ENCODE results near the gene AGMAT.

The AGMAT gene

GRCh38 chr1:15526490-15527339 is 58.1 kb downstream of the AGMAT start, which contains the start of gene DNAJC16:
Gene DNAJC16, plus strand, starts transcription at chr1:15526848. Its CDS starts 2,258 bp downstream, at chr1:15529106.
- H3K4me3 ChIP-seq (ENCODE audit: low read depth, low read length): peak within 1 kb of the TSS; percentile 77
- H3K36me3 ChIP-seq: no peaks in the 10 kb centered on the region
- peak; percentile 94 for DNase-seq
- H3K4me1 ChIP-seq: no peaks in the 10 kb centered on the region; the same call in 1 of the 2 replicates
- peak; percentile 21 for TF ChIP-seq CTCF (IDR thresholded peaks at IDR 0.05; ENCODE audit: low read depth, low read length)
- no peaks in the 10 kb centered on the region for H3K27me3 ChIP-seq
- no peaks in the 10 kb centered on the region for H3K9me3 ChIP-seq

- H3K4me1 ChIP-seq: no peaks in the 10 kb centered on the region; the same call in 1 of the 2 replicates
- DNase-seq: no peak
- no peak for TF ChIP-seq CTCF (IDR thresholded peaks at IDR 0.05; ENCODE audit: low read depth, low read length)
Observed at GRCh38 chr1:15526021-15526489, 58.8 kb downstream of the AGMAT start.

GRCh38 chr1:15525050-15526020 is 59.5 kb downstream of the AGMAT start:
- TF ChIP-seq CTCF (IDR thresholded peaks at IDR 0.05; ENCODE audit: low read depth, low read length): no peak
- DNase-seq: no peak
- no peaks in the 10 kb centered on the region; the same call in 1 of the 2 replicates for H3K4me1 ChIP-seq
- H3K9me3 ChIP-seq: no peaks in the 10 kb centered on the region
- no peaks in the 10 kb centered on the region for H3K27me3 ChIP-seq
- H3K4me3 ChIP-seq (ENCODE audit: low read depth, low read length): peak overlapping the region; percentile 58
- H3K36me3 ChIP-seq: no peaks in the 10 kb centered on the region

More at GRCh38 chr1:15526021-15526489, 58.8 kb downstream of the AGMAT start:
- Histone ChIP-seq H3K36me3 (no peaks in the 10 kb centered on the region), H3K27me3 (no peaks in the 10 kb centered on the region), H3K4me3 (ENCODE audit: low read depth, low read length) (peak overlapping the region; percentile 58), H3K9me3 (no peaks in the 10 kb centered on the region)

GRCh38 chr1:15524283-15525049 is 60.4 kb downstream of the AGMAT start:
- no peaks in the 10 kb centered on the region; the same call in 1 of the 2 replicates for H3K4me1 ChIP-seq
- peak; percentile 97 for DNase-seq
- no peaks in the 10 kb centered on the region for H3K36me3 ChIP-seq
- TF ChIP-seq CTCF (IDR thresholded peaks at IDR 0.05; ENCODE audit: low read depth, low read length): no peak
- no peaks in the 10 kb centered on the region for H3K27me3 ChIP-seq
- peak overlapping the region; percentile 47 for H3K4me3 ChIP-seq (ENCODE audit: low read depth, low read length)
- no peaks in the 10 kb centered on the region for H3K9me3 ChIP-seq

DNA sequence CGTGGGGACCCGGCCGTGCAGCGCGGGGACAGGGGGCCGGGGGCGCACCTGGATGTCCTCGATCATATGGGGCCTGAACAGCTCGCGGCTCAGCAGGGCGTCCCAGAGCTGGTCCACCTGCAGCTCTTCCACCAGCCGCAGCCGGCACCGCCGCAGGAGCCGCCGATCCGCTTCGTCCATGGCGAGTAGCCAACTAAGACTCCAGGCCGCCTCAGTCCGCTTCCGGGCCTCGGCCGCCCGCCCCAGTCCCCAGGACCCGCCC is 60.9 kb downstream of the AGMAT start, which contains the start of gene CASP9:
TSS of gene CASP9 (minus strand) at position 195 of the 262 bp plus-strand sequence. CDS start at position 180, 15 bp downstream.
- no peaks in the 10 kb centered on the region for H3K9me3 ChIP-seq
- no peak for TF ChIP-seq CTCF (IDR thresholded peaks at IDR 0.05; ENCODE audit: low read depth, low read length)
- no peaks in the 10 kb centered on the region; the same call in 1 of the 2 replicates for H3K4me1 ChIP-seq
- H3K36me3 ChIP-seq: no peaks in the 10 kb centered on the region
- no peaks in the 10 kb centered on the region for H3K27me3 ChIP-seq
- peak within 1 kb of the TSS; percentile 63 for H3K4me3 ChIP-seq (ENCODE audit: low read depth, low read length)
- DNase-seq: no peak

Data from BE2C (cell line).